H1 (cell line): ENCODE results near the gene KRT37. TPM values are rescaled to one million over a fixed set of nuclear protein-coding genes. Genes with fewer than 3 reads are reported as not detected.

Experiments used
- CTCF ChIA-PET: fragments of 300-600 bp; sonication (Branson Sonifier 250); formaldehyde crosslinking; loops from one replicate; lab custom pipeline; 2021; ENCODE audit not compliant: partially characterized antibody; lab: Charles Lee
- POLR2A ChIA-PET: fragments of 300-600 bp; sonication (Branson Sonifier 250); formaldehyde crosslinking; loops from one replicate; lab custom pipeline; 2021; ENCODE audit warnings: inconsistent platforms; ENCODE audit not compliant: partially characterized antibody; lab: Charles Lee
- DNase-seq, 2 experiments: peaks; one replicate each; pipeline versions ENCODE4 v3.0.0 to v3.0.0-alpha.2; 2010 to 2022; ENCODE audit warnings: low spot score in 2 of 2, low read depth in 1 of 2, mixed read lengths in 1 of 2
- FAIRE-seq: peaks from 2 replicates; lab custom pipeline; 2011; peaks lifted over from hg19 to GRCh38; lab: Jason Lieb, UNC
- H2AFZ ChIP-seq: 2 replicates; pipeline ENCODE4 v1.8.1; 2012; ENCODE audit warnings: low read length, inconsistent platforms
- H2AK5ac ChIP-seq: 2 replicates; pipeline ENCODE4 v1.6.1; 2013; ENCODE audit warnings: low read depth, low read length
- H2BK120ac ChIP-seq: replicated peaks from 2 replicates; pipeline ENCODE3; 2013; ENCODE audit warnings: low read depth, low read length, inconsistent platforms
- H2BK12ac ChIP-seq: 2 replicates; pipeline ENCODE4 v1.6.1; 2013; ENCODE audit warnings: low read depth, low read length
- H2BK15ac ChIP-seq: 2 replicates; pipeline ENCODE4 v1.6.1; 2013; ENCODE audit warnings: low read length
- H2BK20ac ChIP-seq: 2 replicates; pipeline ENCODE4 v1.6.1; 2013; ENCODE audit warnings: low read length
- H2BK5ac ChIP-seq: 2 replicates; pipeline ENCODE4 v1.6.1; 2013; ENCODE audit warnings: low read depth, low read length
- H3K14ac ChIP-seq: 2 replicates; pipeline ENCODE4 v1.6.1; 2013; ENCODE audit warnings: inconsistent platforms; ENCODE audit not compliant: insufficient read length
- H3K18ac ChIP-seq: 2 replicates; pipeline ENCODE4 v1.6.1; 2013; ENCODE audit warnings: low read length; ENCODE audit errors: extremely low read depth
- H3K23ac ChIP-seq: 2 replicates; pipeline ENCODE4 v1.6.1; 2013; ENCODE audit warnings: inconsistent platforms; ENCODE audit not compliant: insufficient read length
- H3K23me2 ChIP-seq: 2 replicates; pipeline ENCODE4 v1.6.1; 2013; ENCODE audit warnings: low read depth, low read length
- H3K27ac ChIP-seq: 2 replicates; pipeline ENCODE4 v1.6.1; 2011; ENCODE audit warnings: low read depth, low read length, inconsistent platforms
- H3K27me3 ChIP-seq, 4 experiments: replicated peaks in 1 of 4; 1 replicate in 1 of 4; 2 replicates in 3 of 4; pipeline versions ENCODE4 v1.6.1 to v1.8.1; 2011 to 2013; ENCODE audit warnings: low read length in 3 of 4, mild to moderate bottlenecking in 3 of 4, inconsistent platforms in 2 of 4, mixed read lengths in 2 of 4, moderate library complexity in 1 of 4; ENCODE audit not compliant: control insufficient read depth in 3 of 4, insufficient read depth in 3 of 4; ENCODE audit errors: extremely low read depth in 1 of 4
- H3K36me3 ChIP-seq, 4 experiments: 2 replicates each; pipeline versions ENCODE4 v1.6.1 to v1.8.1; 2011 to 2013; ENCODE audit warnings: mild to moderate bottlenecking in 4 of 4, low read length in 3 of 4, moderate library complexity in 2 of 4, control low read depth in 1 of 4, inconsistent platforms in 1 of 4; ENCODE audit not compliant: insufficient read depth in 4 of 4, control insufficient read depth in 2 of 4
- H3K4ac ChIP-seq: replicated peaks from 2 replicates; pipeline ENCODE3; 2013; ENCODE audit warnings: low read length, low read depth, mixed read lengths, inconsistent platforms; ENCODE audit not compliant: insufficient read length
- H3K4me1 ChIP-seq, 4 experiments: replicated peaks in 1 of 4; 1 replicate in 1 of 4; 2 replicates in 3 of 4; pipeline versions ENCODE4 v1.6.1 to v1.8.1; 2011 to 2013; ENCODE audit warnings: low read length in 3 of 4, inconsistent platforms in 2 of 4, mixed read lengths in 1 of 4; ENCODE audit not compliant: insufficient read depth in 4 of 4, control insufficient read depth in 3 of 4
- H3K4me2 ChIP-seq, 2 experiments: 2 replicates each; pipeline versions ENCODE4 v1.6.1 to v1.8.1; 2011 to 2013; ENCODE audit warnings: low read depth in 2 of 2, low read length in 2 of 2, control low read depth in 1 of 2, inconsistent platforms in 1 of 2, mild to moderate bottlenecking in 1 of 2; ENCODE audit not compliant: insufficient read depth in 1 of 2
- H3K4me3 ChIP-seq, 4 experiments: fragments of 200-600, 300-600 bp in 1 of 4; sonication (generic), shearing (Covaris generic), sonication (Bioruptor Twin) in 1 of 4; 2 replicates each; pipeline versions ENCODE4 v1.5.1 to v1.8.1; 2011 to 2016; ENCODE audit warnings: low read length in 4 of 4, low read depth in 3 of 4, control low read depth in 2 of 4, inconsistent platforms in 2 of 4, mild to moderate bottlenecking in 2 of 4, mixed read lengths in 1 of 4, moderate library complexity in 1 of 4; ENCODE audit not compliant: insufficient read depth in 2 of 4; ENCODE audit errors: extremely low read depth in 1 of 4
- H3K56ac ChIP-seq: replicated peaks from 2 replicates; pipeline ENCODE3; 2013; ENCODE audit warnings: low read depth, mild to moderate bottlenecking, mixed read lengths, low read length, inconsistent platforms; ENCODE audit not compliant: insufficient read length
- H3K79me1 ChIP-seq: 2 replicates; pipeline ENCODE4 v1.6.1; 2013; ENCODE audit warnings: low read depth, low read length, control low read depth
- H3K79me2 ChIP-seq, 2 experiments: 2 replicates each; pipeline versions ENCODE4 v1.6.1 to v1.8.1; 2012 to 2013; ENCODE audit warnings: low read length in 2 of 2, mild to moderate bottlenecking in 2 of 2, inconsistent platforms in 1 of 2; ENCODE audit not compliant: insufficient read depth in 2 of 2, control insufficient read depth in 1 of 2
- H3K9ac ChIP-seq, 4 experiments: replicated peaks in 1 of 4; 1 replicate in 1 of 4; 2 replicates in 3 of 4; pipeline versions ENCODE4 v1.6.1 to v1.8.1; 2011 to 2013; ENCODE audit warnings: low read depth in 3 of 4, low read length in 3 of 4, control low read depth in 2 of 4, mild to moderate bottlenecking in 2 of 4, moderate library complexity in 2 of 4, inconsistent platforms in 1 of 4; ENCODE audit errors: extremely low read depth in 1 of 4
- H3K9me3 ChIP-seq, 2 experiments: 2 replicates each; pipeline versions ENCODE4 v1.6.1 to v1.8.1; 2012 to 2013; ENCODE audit warnings: mild to moderate bottlenecking in 2 of 2, moderate library complexity in 2 of 2, control low read depth in 1 of 2, inconsistent platforms in 1 of 2, low read depth in 1 of 2, low read length in 1 of 2, mixed read lengths in 1 of 2; ENCODE audit not compliant: insufficient read depth in 2 of 2
- H4K20me1 ChIP-seq, 2 experiments: replicated peaks in 1 of 2; 2 replicates each; pipeline versions ENCODE3 to v1.8.1; 2011 to 2013; ENCODE audit warnings: inconsistent platforms in 2 of 2, low read length in 2 of 2, mild to moderate bottlenecking in 1 of 2; ENCODE audit not compliant: insufficient read depth in 2 of 2, control insufficient read depth in 1 of 2
- H4K5ac ChIP-seq: 2 replicates; pipeline ENCODE4 v1.6.1; 2013; ENCODE audit warnings: low read length, low read depth, mixed read lengths, inconsistent platforms; ENCODE audit not compliant: insufficient read length
- H4K8ac ChIP-seq: 2 replicates; pipeline ENCODE4 v1.8.0; 2013; ENCODE audit warnings: mild to moderate bottlenecking, moderate library complexity, low read length, inconsistent platforms; ENCODE audit not compliant: insufficient read depth; ENCODE audit errors: extremely low read depth
- H4K91ac ChIP-seq: replicated peaks from 2 replicates; pipeline ENCODE3; 2013; ENCODE audit warnings: low read length, mixed read lengths, inconsistent platforms; ENCODE audit not compliant: insufficient read length
- CBX8 ChIP-seq: fragments of 300-800, 300-1000 bp; sonication (generic); IDR thresholded peaks from 2 replicates; pipeline ENCODE4 v1.7.1; 2016; ENCODE audit warnings: low read depth, low read length, borderline replicate concordance
- SIN3A ChIP-seq, 2 experiments: IDR thresholded peaks in 1 of 2; conservative IDR thresholded peaks in 1 of 2; 2 replicates each; pipeline ENCODE4 v1.6.1; 2011 to 2012; ENCODE audit warnings: low read length in 2 of 2, improper control_type of control experiment in 1 of 2, low read depth in 1 of 2, mild to moderate bottlenecking in 1 of 2
- TEAD4 ChIP-seq: IDR thresholded peaks from 2 replicates; pipeline ENCODE4 v1.6.1; 2012; ENCODE audit warnings: low read depth, low read length, inconsistent platforms, mixed read lengths
- WGBS, 2 experiments: shearing (Covaris generic) in 1 of 2; methylation state at CpG; one replicate each; pipeline versions ENCODE4 v1.1.6 to v1.1.7; 2013 to 2015; ENCODE audit warnings: low lambda C conversion rate in 2 of 2, mixed read lengths in 2 of 2, inconsistent platforms in 1 of 2, low coverage in 1 of 2, missing lambda C conversion rate in 1 of 2; ENCODE audit not compliant: insufficient replicate concordance in 2 of 2, insufficient coverage in 1 of 2, insufficient read length in 1 of 2; ENCODE audit errors: extremely low coverage in 1 of 2, missing lambda C conversion rate in 1 of 2; 5-methylcytosine and 5-hydroxymethylcytosine counted together
- polyA plus RNA-seq, 7 experiments: library from polyadenylated mRNA; depleted of rRNA in 3 of 7; stranded (reverse) in 5 of 7; unstranded in 2 of 7; fragments of >200 nt in 5 of 7; fragments of 200-250 nt in 2 of 7; gene quantifications; 1 replicate in 5 of 7; 2 replicates in 1 of 7; 4 replicates in 1 of 7; pipeline versions ENCODE4 v1.2.1 to v1.2.3, GENCODE V29; 2011 to 2013; ENCODE audit warnings: missing spikeins in 2 of 7, mixed read lengths in 2 of 7
- total RNA-seq: library from RNA; stranded (reverse); fragmentation: NEBNext Ultra II Directional; extraction: Animal tissue kit (Norgen Biotek cat#: 25700); gene quantifications from 2 replicates; pipeline ENCODE4 v1.2.1, GENCODE V29; 2021
- TF ChIP-seq, protein P1 (sequence below): IDR thresholded peaks from 2 replicates; pipeline ENCODE4 v1.6.1; 2012; ENCODE audit warnings: inconsistent platforms

The KRT37 gene
- total and polyA plus RNA-seq, 2 of the 8 experiments (the other 6 are each of a cell fraction or from before 2014, with no cell fraction given), result not detected

DNA sequence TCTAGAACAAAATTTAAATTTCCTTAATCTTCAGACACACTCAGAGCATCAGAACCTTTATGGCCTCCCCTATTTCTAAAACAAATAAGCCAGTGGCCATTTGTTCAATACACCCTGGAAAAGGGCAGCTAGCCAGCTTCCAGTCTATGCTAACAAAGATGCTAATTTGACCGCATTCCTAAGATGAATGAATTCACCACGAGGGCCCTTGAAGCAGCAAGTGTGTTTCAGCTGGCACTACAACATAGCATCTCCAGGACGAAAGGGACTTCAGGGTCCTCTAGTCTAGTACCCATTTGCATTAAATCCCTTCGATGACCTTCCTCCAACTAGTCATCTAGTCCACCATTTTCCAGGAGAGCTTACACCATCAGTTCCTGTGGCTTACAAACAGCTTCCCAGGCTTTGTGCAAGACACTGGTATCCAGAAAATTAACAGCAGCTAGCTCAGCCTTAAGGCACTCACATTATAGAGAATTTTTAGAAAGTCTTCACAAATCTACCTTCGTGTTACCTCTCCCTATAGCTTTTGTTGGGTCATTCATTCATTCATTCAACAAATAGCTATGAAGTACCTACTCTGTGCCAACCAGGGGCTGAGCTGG lies 10.9 kb downstream of the KRT37 start:
- 52% methylated on average over 5 of the region's 5 CpGs; no CpG with 5 or more reads in 1 of the 2 experiments for WGBS, 2 experiments
- H4K5ac ChIP-seq, result no peak overlapping the region
- TF ChIP-seq SIN3A (conservative IDR thresholded peaks at IDR 0.05 in 1 of 2, IDR thresholded peaks at IDR 0.05 in 1 of 2; ENCODE audit: low read depth in 1 of 2, low read length in 2 of 2), result no peak
- TF ChIP-seq TEAD4, result peak; percentile 78; the same call in 1 of the 2 replicates
- TF ChIP-seq, protein P1, sequence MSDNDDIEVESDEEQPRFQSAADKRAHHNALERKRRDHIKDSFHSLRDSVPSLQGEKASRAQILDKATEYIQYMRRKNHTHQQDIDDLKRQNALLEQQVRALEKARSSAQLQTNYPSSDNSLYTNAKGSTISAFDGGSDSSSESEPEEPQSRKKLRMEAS, result peak; percentile 56; the same call in 1 of the 2 replicates
- TF ChIP-seq CBX8, result no peak

More for the DNA sequence above, 10.9 kb downstream of the KRT37 start:
- ChIA-PET POLR2A (interaction anchor here (0.6 to 1.0 kb wide), 2 partner anchors 279 to 1944 kb away, joined by 3 read pairs; no protein-coding TSS in a partner anchor), CTCF (interaction anchor here (0.8 to 2.0 kb wide), 4 partner anchors 136 to 555 kb away, joined by 3 to 6 read pairs (median 4); no protein-coding TSS in a partner anchor)
- no peak overlapping the region for H4K8ac ChIP-seq
- no peaks in the 10 kb centered on the region for H3K9me3 ChIP-seq
- no peaks in the 10 kb centered on the region; a peak in 2 of 7 replicates for H3K27me3 ChIP-seq
- H3K18ac ChIP-seq, result 0 out of 2 replicates have a peak overlapping the region, but pooled peaks have one; percentile 9
- FAIRE-seq (peak; percentile 76), DNase-seq (no peak)
- H3K4me3 ChIP-seq, result no peak overlapping the region
- H2BK12ac ChIP-seq, result peak overlapping the region; percentile 46; the same call in 1 of the 2 replicates
- no peak overlapping the region for H2BK120ac ChIP-seq
- no peak overlapping the region for H3K27ac ChIP-seq
- H2BK15ac ChIP-seq, result no peak overlapping the region
- H3K79me1 ChIP-seq, result no peaks in the 10 kb centered on the region
- H2AK5ac ChIP-seq, result no peak overlapping the region
- no peak overlapping the region for H3K56ac ChIP-seq
- H3K4me1 ChIP-seq, result peaks cover 0 to 7% (median 1%) of the 10 kb centered on the region in 4 experiments; a peak in 5 of 7 replicates
- no peaks in the 10 kb centered on the region for H3K79me2 ChIP-seq
- no peak overlapping the region for H3K23ac ChIP-seq
- H2BK5ac ChIP-seq, result 0 out of 2 replicates have a peak overlapping the region, but pooled peaks have one; percentile 13
- no peaks in the 10 kb centered on the region for H3K36me3 ChIP-seq
- H4K91ac ChIP-seq, result no peak overlapping the region
- H3K4me2 ChIP-seq, result peak overlapping the region; percentile 3 to 33; a peak in 1 of 4 replicates
- H3K23me2 ChIP-seq, result no peaks in the 10 kb centered on the region
- H4K20me1 ChIP-seq, result no peaks in the 10 kb centered on the region
- H3K4ac ChIP-seq, result no peak overlapping the region
- no peak overlapping the region for H3K14ac ChIP-seq
- no peak overlapping the region for H2BK20ac ChIP-seq
- H2AFZ ChIP-seq, result 0 out of 2 replicates have a peak overlapping the region, but pooled peaks have one; percentile 11
- no peak overlapping the region for H3K9ac ChIP-seq
